Ascending aorta (tissue), 2 donors: ENCODE data around the gene RFX4. TPM values are rescaled to one million over a fixed set of nuclear protein-coding genes. Genes with fewer than 3 reads are reported as not detected.

Experiments used
- DNase-seq, 2 donors: peaks; one replicate each; pipeline ENCODE4 v3.0.0-alpha.2; 2019; ENCODE audit warnings: low spot score in 2 of 2
- H3K27ac ChIP-seq, 2 donors: fragments of 200-600 bp; sonication (generic); one replicate each; pipeline ENCODE4 v1.5.1; 2016 to 2017; ENCODE audit warnings: mild to moderate bottlenecking in 1 of 2
- H3K27me3 ChIP-seq: fragments of 200-600 bp; sonication (generic); one replicate; pipeline ENCODE4 v1.5.1; 2017
- H3K36me3 ChIP-seq, 2 donors: fragments of 200-600 bp; sonication (generic); one replicate each; pipeline ENCODE4 v1.5.1; 2016
- H3K4me1 ChIP-seq, 2 donors: fragments of 200-600 bp; sonication (generic); one replicate each; pipeline ENCODE4 v1.5.1; 2016 to 2017; ENCODE audit warnings: mild to moderate bottlenecking in 1 of 2
- H3K4me3 ChIP-seq, 2 donors: fragments of 200-600 bp; sonication (generic); one replicate each; pipeline ENCODE4 v1.5.1; 2016 to 2017; ENCODE audit warnings: mild to moderate bottlenecking in 1 of 2
- H3K9me3 ChIP-seq, 2 donors: fragments of 200-600 bp; sonication (generic); one replicate each; pipeline ENCODE4 v1.5.1; 2016
- CTCF ChIP-seq, 3 experiments: fragments of 200-600 bp in 2 of 3; fragments of 450-650 bp in 1 of 3; sonication (generic) in 2 of 3; IDR thresholded peaks; one replicate each; pipeline ENCODE4 v1.5.1; 2016 to 2019; ENCODE audit warnings: antibody characterized with exemption in 3 of 3, mild to moderate bottlenecking in 1 of 3, moderate library complexity in 1 of 3
- intact Hi-C: fragments of 100-400 bp; cut with DNase I; formaldehyde crosslinking; loops from one replicate; pipeline ENCODE4 v1.15.1; 2023
- total RNA-seq: library from RNA; depleted of rRNA; stranded (reverse); fragments of >200 nt; gene quantifications from one replicate; pipeline ENCODE4 v1.1.0, GENCODE V29; 2016

The RFX4 gene
- total RNA-seq, 1 donor from 2014 or later = not detected

- TF ChIP-seq CTCF (IDR thresholded peaks at IDR 0.05) = no peak
- H3K27me3 ChIP-seq = no peaks in the 10 kb centered on the region
- H3K4me3 ChIP-seq = no peak overlapping the region
- intact Hi-C loops = no loop called here
- no peak overlapping the region for H3K27ac ChIP-seq
- H3K36me3 ChIP-seq = no peaks in the 10 kb centered on the region
- no peaks in the 10 kb centered on the region for H3K9me3 ChIP-seq
- no peak for DNase-seq
- no peaks in the 10 kb centered on the region for H3K4me1 ChIP-seq
Observed at GRCh38 chr12:106595268-106595667, 12.5 kb downstream of the RFX4 start.

GRCh38 chr12:106598003-106598402, 15.2 kb downstream of the RFX4 start:
- DNase-seq = no peak
- TF ChIP-seq CTCF (IDR thresholded peaks at IDR 0.05) = no peak
- Histone ChIP-seq H3K27me3 (no peaks in the 10 kb centered on the region), H3K36me3 (no peaks in the 10 kb centered on the region), H3K27ac (no peak overlapping the region), H3K9me3 (no peaks in the 10 kb centered on the region), H3K4me3 (no peak overlapping the region), H3K4me1 (no peaks in the 10 kb centered on the region)
- intact Hi-C loops = no loop called here

GRCh38 chr12:106599302-106599701, 16.5 kb downstream of the RFX4 start:
- Histone ChIP-seq H3K27me3 (no peaks in the 10 kb centered on the region), H3K36me3 (no peaks in the 10 kb centered on the region), H3K9me3 (no peaks in the 10 kb centered on the region), H3K27ac (no peak overlapping the region), H3K4me1 (no peaks in the 10 kb centered on the region), H3K4me3 (no peak overlapping the region)
- TF ChIP-seq CTCF (IDR thresholded peaks at IDR 0.05) = no peak
- intact Hi-C loops = no loop called here
- DNase-seq = no peak

- no peaks in the 10 kb centered on the region for H3K27me3 ChIP-seq
- no peaks in the 10 kb centered on the region for H3K4me1 ChIP-seq
- H3K27ac ChIP-seq = no peak overlapping the region
- intact Hi-C loops = no loop called here
- no peak for TF ChIP-seq CTCF (IDR thresholded peaks at IDR 0.05)
- H3K4me3 ChIP-seq = no peak overlapping the region
- no peaks in the 10 kb centered on the region for H3K9me3 ChIP-seq
- DNase-seq = no peak
- no peaks in the 10 kb centered on the region for H3K36me3 ChIP-seq
Observed at GRCh38 chr12:106600503-106600902, 17.7 kb downstream of the RFX4 start.

GRCh38 chr12:106601031-106601430, 18.2 kb downstream of the RFX4 start:
- no peaks in the 10 kb centered on the region for H3K4me1 ChIP-seq
- no peak overlapping the region for H3K4me3 ChIP-seq
- H3K9me3 ChIP-seq = no peaks in the 10 kb centered on the region
- no peak for TF ChIP-seq CTCF (IDR thresholded peaks at IDR 0.05)
- no peaks in the 10 kb centered on the region for H3K27me3 ChIP-seq
- H3K27ac ChIP-seq = no peak overlapping the region
- intact Hi-C loops = no loop called here
- no peaks in the 10 kb centered on the region for H3K36me3 ChIP-seq
- no peak for DNase-seq

GRCh38 chr12:106601496-106601895, 18.7 kb downstream of the RFX4 start:
- H3K4me3 ChIP-seq = no peak overlapping the region
- H3K27me3 ChIP-seq = no peaks in the 10 kb centered on the region
- no peaks in the 10 kb centered on the region for H3K9me3 ChIP-seq
- no peak for DNase-seq
- no peak overlapping the region for H3K27ac ChIP-seq
- H3K4me1 ChIP-seq = no peaks in the 10 kb centered on the region
- intact Hi-C loops = no loop called here
- TF ChIP-seq CTCF (IDR thresholded peaks at IDR 0.05) = no peak
- H3K36me3 ChIP-seq = no peaks in the 10 kb centered on the region
